UCSD-AML1 (cell line): Measurements from ENCODE around the gene AIMP2.
"Not testable (repeated sequence)": the region's sequence is repeated elsewhere in the genome, so short reads cannot be mapped to it uniquely, and the experiment has no call there.

ENCODE experiments used
- DNase-seq: peaks from one replicate; lab custom pipeline; 2025; ENCODE audit not compliant: unreplicated experiment; lab: John Stamatoyannopoulos, UW

Gene AIMP2

GRCh38 chr7:6026011-6026819 is 17.1 kb downstream of the AIMP2 start:
- peak; percentile 56 for DNase-seq

GRCh38 chr7:6026820-6027311 is 17.8 kb downstream of the AIMP2 start:
- no peak for DNase-seq

GRCh38 chr7:6027806-6028365 is 18.8 kb downstream of the AIMP2 start:
- DNase-seq: no peak

DNA sequence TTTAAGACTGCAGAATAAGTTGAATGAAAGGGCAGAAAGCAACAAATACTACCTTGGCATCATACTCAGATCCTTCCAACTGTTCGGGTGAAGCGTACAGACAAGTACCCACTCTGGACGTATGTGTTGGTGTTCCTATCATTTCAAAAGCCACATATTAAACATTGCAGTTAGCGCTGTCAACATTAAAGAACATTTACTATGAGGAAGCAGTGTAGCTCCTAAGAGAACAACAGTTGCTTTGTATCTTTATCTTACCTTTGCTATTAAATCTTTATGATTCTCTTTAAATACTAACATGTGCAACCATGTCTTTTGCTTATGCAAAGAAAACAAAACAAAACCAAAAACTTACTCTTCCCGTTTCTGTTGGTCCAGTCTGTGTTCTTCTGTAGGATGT is 19.5 kb downstream of the AIMP2 start:
- no peak for DNase-seq

GRCh38 chr7:6030988-6031387 is 21.9 kb downstream of the AIMP2 start, which contains the start of gene ANKRD61:
TSS of gene ANKRD61 (plus strand) at chr7:6031376. CDS start at chr7:6031376, 0 bp downstream.
- no peak for DNase-seq

DNA sequence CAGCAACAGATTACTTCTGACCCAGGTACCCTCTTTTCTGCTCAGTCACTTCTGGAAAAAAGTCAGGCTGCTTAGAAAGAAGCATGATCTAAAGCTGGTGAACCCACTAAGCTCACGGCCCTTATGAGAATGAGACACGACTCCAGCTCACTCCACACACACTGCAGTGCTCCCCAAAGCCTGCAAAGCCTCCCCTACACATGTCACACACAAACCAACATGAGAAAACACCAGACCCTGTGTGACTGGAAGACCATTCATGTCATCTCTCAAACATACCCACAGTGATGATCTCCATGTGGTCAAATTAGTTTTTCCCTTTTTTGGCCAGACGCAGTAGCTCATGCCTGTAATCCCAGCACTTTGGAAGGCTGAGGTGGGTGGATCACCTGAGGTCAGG is 22.5 kb downstream of the AIMP2 start:
- no peak for DNase-seq

GRCh38 chr7:6032167-6032566 is 23.1 kb downstream of the AIMP2 start:
- DNase-seq: no peak

DNA sequence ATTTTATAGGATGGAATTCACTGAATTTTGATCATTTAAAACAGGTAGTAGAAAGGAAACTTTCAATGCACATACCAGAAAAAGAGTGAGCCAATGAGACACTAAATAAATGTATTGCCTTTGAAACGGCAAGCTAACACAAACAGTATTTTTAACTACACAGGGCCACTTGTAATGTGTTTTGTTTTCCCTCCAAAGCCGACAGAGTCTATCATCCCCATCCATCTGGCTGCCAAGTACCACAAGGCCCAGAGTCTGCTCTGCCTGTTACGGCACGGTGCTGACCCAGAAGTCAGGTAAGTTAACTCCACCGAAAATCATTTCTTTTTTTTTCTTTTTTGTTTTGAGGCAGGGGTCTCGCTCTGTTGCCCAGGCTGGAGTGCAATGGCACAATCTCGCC is 23.6 kb downstream of the AIMP2 start:
- no peak for DNase-seq

DNA sequence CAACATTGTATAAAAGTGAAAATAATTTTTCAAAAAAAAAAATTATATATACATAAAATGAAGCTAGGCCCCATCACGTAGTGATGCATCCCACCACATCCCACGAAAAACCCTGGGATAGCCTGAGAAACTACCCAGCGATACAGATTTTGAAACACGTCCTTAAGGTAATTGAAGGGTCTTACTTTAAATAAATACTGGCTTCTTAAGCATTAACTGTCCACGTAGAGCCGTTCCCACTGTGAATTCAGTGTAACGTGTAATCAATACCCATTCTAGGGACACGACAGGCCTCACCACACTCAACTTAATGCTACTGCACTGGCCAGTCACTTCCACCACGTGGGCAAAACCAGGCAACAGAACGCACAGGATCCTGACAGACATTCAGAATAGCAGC is 26.1 kb downstream of the AIMP2 start:
- no peak for DNase-seq

DNA sequence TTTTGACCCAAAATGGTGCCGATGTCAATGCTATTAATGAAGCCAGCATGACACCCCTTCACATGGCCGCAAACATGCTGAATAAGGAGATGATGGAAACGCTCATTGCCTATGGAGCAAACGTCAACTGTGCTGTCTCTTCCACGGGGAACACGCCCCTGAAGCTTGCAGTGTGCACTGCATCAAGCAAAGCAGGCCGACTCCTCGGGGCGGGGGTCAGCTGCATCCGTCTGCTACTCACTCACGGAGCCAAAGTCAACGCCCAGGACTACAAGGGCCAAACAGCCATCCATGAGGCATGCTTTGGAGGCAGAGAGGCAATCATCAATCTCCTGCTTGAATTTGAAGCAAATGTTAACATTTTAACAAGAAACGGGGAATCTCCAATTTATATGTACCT is 26.6 kb downstream of the AIMP2 start:
- DNase-seq: no peak

DNA sequence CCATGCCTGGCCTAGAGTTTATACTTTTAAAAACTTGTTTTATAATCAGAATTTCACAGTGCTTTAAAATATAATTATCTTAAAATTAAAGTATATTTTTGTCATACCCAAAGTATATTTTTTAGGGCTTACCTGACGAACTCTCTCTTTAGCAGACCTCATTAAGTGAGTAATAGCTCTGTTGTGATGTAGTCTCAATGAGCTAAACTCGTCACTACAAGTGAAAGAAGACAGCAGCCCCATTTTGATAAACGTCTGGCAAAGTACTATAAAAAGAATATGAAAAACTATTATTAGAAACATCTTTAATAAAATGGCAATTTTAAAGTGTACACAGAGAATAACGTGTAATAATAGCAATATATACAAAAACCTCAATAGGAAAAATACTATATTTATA is 40.7 kb downstream of the AIMP2 start:
- DNase-seq: no peak

- DNase-seq: not testable (repeated sequence)
These were observed 42.1 kb downstream of the AIMP2 start for GRCh38 chr7:6051185-6051584.

GRCh38 chr7:6056616-6057015 is 47.5 kb downstream of the AIMP2 start:
- no peak for DNase-seq

DNA sequence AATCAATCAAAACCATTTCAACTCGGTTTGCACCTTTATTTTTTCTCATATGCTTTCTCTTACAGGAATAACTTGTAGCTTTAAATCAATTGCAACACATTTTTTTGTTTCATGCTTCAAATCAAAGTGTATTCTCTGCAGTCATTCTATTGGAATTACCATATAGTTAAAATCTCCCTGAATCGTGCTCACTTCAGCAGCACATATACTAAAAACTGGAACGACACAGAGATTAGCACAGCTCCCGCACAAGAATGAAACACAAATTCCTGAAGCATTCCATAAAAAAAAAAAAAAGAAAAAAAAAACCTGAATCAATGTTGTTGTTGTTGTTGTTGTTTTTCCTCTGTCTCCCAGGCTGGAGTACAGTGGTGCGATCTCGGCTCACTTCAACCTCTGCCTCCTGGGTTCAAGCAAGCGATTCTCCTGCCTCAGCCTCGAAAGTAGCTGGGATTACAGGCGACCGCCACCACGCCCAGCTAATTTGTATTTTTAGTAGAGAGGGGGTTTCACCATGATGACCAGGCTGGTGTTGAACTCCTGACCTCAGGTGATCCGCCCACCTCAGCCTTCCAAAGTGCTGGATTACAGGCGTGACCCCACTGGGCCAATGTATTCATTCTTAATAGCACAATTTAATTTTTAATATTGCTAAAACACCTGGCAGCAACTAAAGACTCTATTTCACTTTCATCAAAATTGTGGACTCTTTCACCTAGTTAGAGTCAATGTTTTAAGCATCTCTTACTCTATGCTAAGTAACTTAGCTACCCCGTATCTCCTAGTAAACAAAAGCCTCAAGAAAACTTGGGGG is 48.5 kb downstream of the AIMP2 start:
- no peak for DNase-seq

DNA sequence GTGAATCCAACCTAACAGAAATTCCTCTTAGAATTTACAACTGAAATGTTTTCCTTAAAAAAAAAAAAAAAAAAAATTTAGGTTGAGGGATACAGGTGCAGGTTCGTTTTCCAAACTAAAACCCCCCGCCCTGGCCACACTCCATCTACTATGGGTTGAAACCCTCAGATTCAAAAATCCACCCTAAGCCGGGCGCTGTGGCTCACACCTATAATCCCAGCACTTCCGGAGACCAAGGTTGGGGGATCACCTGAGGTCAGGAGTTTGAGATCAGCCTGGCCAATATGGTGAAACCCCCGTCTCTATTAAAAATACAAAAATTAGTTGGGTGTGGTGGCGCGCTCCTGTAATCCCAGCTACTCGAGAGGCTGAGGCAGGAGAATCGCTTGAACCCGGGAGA is 50.9 kb downstream of the AIMP2 start:
- not testable (repeated sequence) for DNase-seq

- DNase-seq: no peak
These were observed 62.3 kb downstream of the AIMP2 start for GRCh38 chr7:6071406-6071805.
